ENCODE measurements around the gene PALD1.
A peak's percentile ranks its signal among the peaks of the same experiment; 100 is the strongest.

The PALD1 gene

DNA sequence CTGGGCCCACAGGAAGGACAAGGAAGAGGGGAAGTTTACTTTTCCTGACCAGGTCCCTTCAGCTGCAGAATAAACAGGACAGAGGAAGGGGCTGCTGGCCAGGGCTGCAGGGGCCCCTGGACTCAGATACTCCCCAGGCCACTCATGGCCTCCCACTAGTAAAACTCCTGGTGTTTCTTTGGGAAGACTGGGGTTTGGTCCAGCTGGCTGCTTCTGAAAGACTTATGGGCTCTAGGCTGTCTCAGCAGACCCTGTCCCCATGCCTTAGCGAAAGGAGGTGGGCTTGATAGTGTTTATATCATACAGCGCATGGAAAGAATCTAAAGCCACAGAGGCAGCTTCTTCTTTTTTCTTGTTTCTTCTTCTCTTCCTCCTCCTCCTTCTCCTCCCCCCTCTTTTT is 56.4 kb downstream of the PALD1 start:
- no peak for DNase-seq (ENCODE audit: low read depth in 2 of 3, low spot score in 1 of 3)

DNA sequence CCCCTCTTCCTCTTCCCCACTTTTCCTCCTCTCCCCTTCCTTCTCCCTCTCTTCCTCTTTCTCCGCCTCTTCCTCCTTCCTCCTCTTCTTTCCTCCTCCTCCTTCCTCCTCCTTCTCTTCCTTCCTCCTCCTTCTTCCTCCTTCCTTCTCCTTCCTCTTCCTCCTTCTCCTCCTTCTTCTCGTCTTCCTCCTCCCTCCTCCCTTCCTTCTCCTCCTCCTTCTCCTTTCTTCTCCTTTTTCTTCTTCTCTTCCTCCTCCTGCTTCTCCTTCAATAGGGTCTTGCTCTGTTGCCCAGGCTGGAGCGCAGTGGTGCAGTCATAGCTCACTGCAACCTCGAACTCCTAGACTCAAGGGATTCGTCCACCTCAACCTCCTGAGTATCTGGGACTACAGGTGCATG is 56.9 kb downstream of the PALD1 start:
- no peak for DNase-seq (ENCODE audit: low read depth in 2 of 3, low spot score in 1 of 3)

- no peak for DNase-seq (ENCODE audit: low read depth in 2 of 3, low spot score in 1 of 3)
These were observed 57.8 kb downstream of the PALD1 start for GRCh38 chr10:70536196-70536861.

- DNase-seq (ENCODE audit: low read depth in 2 of 3, low spot score in 1 of 3), result peak in 1 of 3 donors; percentile 12
These were observed 59.0 kb downstream of the PALD1 start for GRCh38 chr10:70537398-70538194.

DNA sequence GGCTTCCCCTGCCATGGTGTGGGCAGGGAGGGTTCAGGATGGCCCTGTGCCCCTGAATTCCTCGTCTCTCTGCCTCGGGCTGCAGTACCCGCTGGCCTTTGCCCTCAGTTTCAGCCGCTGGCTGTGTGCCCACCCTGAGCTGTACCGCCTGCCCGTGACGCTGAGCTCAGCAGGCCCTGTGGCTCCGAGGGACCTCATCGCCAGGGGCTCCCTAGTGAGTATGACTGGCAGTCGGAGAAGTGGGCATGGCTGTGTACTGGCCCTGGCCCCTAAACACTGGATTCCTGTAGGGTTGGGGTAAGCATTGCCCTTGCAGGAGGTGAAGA is 59.6 kb downstream of the PALD1 start:
- no peak for DNase-seq (ENCODE audit: low read depth in 2 of 3, low spot score in 1 of 3)

- DNase-seq (ENCODE audit: low read depth in 2 of 3, low spot score in 1 of 3), result no peak
These were observed 60.3 kb downstream of the PALD1 start for GRCh38 chr10:70538731-70539338.

DNA sequence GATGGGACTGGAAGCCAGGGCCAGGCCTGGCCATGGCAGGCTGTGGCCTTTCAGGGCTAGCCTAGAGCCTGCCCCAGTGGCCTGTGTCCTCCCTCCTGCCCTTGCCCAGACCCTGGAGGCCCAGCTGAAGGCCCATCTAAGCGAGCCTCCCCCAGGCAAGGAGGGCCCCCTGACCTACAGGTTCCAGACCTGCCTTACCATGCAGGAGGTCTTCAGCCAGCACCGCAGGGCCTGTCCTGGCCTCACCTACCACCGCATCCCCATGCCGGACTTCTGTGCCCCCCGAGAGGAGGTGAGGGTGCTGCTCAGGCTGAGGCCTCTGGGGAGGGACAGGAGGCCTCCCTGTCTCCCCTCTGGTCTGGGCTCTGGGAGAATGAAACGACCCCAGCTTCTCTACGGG is 60.9 kb downstream of the PALD1 start:
- no peak for DNase-seq (ENCODE audit: low read depth in 2 of 3, low spot score in 1 of 3)

DNA sequence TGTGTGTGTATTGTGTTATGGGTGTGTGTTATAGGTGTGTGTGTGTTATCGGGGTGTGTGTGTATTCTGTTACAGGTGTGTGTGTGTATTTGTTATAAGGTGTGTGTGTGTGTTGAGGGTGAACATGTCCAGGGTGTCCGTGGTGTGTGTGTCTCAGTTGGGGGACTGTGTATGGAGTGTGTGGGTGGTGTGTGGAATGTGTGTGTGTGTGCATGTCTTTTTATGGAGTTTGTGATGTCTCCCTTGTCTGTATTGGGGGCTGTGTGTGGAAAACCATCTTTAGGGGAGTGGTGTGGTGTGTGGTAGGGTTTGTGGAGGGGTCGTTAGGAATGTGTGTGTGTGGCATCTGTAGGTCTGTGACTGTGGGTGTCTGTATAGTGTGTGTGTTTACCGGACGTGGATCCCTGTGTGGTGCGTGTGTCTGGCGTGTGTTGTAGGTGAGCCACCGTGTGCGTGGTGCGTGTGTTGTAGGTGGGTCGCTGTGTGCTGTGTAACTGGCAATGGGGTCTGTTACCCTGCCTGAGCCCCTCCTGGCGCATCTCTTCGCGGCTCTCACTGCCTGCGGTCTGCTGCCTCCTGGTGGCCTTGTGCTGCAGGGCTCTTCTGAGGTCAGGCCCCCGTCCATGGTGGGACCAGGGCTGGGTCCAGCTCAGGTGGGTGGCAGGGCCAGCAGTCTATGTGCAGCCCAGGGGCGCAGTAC is 61.7 kb downstream of the PALD1 start:
- peak in 1 of 3 donors; percentile 15 for DNase-seq (ENCODE audit: low read depth in 2 of 3, low spot score in 1 of 3)

DNA sequence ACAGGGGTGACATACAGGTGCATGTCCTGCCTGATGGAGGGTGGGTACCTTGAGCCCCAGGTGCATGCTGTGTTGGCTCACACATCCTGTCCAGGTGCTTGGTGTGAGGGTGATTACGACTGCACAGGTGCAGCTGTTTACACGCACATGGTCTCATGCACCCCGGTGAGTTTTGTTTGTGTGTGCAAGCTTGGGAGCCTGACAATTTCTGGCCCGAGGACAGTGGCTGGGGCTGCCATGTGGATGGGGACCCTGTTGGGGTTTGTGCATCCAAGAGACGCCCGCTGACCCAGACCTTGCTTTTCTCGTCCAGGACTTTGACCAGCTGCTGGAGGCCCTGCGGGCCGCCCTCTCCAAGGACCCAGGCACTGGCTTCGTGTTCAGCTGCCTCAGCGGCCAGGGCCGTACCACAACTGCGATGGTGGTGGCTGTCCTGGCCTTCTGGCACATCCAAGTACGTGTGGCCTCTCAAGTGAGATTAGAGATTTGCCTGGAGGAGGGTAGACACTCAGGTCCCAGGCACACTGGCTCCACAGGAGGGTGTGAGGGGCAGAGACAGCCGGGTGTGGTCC is 62.3 kb downstream of the PALD1 start:
- DNase-seq (ENCODE audit: low read depth in 2 of 3, low spot score in 1 of 3), result no peak

GRCh38 chr10:70541736-70542564 is 63.4 kb downstream of the PALD1 start:
- no peak for DNase-seq (ENCODE audit: low read depth in 2 of 3, low spot score in 1 of 3)

DNA sequence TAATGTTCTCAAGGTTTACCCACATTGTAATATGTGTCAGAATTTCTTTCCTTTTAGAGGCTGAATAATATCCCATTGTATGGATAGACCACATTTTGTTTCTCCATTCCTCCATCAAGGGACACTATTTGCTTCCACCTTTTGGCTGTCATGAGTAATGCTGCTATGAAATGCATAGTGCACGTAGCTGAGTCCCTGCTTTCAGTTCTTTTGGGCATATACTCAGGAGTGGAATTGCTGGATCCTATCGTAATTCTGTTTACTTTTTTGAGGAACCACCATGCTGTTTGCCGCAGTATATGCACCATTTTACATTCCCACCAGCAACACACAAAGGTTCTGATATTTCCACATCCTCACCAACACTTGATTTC is 64.0 kb downstream of the PALD1 start:
- no peak for DNase-seq (ENCODE audit: low read depth in 2 of 3, low spot score in 1 of 3)

DNA sequence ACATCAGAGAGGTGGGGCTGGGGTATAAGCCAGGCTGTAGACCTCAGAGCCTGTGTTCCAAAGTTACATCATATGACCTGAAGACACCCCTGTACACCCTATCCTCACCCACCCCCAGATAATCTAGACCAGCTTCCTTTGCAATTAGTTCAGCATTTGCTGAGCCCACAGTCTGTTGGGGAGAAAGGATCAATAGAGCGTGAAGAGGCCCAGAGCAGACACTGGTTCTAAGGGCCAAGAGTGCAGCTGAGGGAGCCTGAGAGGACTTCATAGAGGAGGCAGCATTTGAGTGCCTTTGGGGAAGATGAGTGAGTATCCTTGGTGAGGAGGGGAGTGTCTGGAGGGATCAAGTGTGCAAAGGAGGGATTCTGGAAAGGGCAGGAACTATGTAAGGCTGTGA is 65.3 kb downstream of the PALD1 start:
- DNase-seq (ENCODE audit: low read depth in 2 of 3, low spot score in 1 of 3), result no peak

DNA sequence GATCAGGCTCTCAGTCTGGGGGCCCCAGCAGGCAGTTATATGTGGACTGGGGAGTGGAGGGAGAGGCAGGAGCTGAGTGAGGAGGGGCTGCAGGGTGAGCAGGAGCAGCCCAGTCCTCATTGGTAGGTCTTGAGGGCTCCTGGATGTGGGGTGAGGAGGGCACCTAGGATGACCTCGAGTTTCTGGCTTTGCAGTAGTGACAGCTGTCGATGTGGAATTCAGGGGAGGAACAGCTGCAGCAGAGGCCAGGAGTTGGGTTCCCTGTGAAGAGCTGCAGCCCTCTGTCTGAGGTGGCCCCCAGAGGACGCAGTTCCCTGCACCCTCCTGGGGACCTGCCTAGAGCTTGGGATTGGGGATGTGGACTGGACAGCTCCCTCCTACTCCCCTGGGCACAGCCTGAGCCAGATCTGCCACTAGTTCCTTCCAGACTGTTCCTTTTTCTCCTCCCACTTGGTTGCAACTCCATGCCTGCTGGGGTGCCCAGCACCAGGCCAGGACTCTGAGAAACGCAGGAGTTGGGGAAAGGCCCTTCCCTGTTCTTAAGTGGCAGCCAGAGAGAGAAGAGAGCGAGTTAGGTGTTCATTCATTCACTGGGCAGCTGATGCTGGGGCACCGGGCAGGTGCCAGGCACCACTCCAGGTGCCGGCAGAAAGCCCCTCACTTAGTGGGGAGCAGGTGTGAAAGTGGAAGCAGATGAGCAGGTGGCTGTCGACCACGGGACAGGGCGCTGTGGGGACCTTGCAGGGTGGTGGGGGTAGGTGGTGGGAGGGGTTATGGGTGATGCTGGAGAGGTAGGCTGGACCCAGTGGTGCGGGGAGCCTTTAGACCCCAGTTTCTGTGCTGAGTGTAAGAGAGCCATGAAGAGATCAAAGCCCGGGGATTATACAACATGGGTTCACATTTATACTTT is 66.1 kb downstream of the PALD1 start:
- DNase-seq (ENCODE audit: low read depth in 2 of 3, low spot score in 1 of 3), result no peak

- DNase-seq (ENCODE audit: low read depth in 2 of 3, low spot score in 1 of 3), result no peak
These were observed 68.0 kb downstream of the PALD1 start for GRCh38 chr10:70546584-70546983.

DNA sequence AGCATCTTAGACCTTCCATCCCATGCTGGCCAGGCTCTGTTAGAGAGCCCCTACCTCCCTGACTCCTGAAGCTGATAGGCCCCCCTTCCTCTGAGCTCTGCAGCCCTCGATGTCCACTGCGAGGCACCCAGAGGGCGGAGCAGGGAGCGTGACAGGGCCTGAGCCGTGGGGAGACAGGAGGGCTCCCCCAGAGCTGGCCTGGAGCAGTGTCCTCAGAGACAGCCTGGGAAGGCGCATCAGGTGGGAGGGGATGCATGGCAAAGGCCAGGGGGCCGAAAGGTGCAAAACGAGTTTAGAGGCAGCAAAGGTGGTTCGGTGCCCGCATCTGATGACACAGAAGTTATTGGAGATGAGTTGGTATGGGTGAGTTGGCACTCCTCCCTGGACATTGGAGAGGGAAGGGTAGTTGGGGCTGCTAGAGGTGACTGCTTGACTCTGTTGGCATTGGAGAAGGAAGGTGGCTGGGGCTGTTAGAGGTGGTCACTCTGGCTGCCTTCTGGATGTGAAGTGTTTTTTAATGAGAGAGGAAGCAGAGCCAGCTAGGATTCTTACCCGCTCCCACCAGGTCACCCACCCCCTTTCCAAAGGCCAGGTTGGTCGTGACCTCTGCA is 70.9 kb downstream of the PALD1 start:
- no peak for DNase-seq (ENCODE audit: low read depth in 2 of 3, low spot score in 1 of 3)

GRCh38 chr10:70549962-70550458 is 71.4 kb downstream of the PALD1 start:
- DNase-seq (ENCODE audit: low read depth in 2 of 3, low spot score in 1 of 3), result peak; percentile 56 to 75 (median 60)

DNA sequence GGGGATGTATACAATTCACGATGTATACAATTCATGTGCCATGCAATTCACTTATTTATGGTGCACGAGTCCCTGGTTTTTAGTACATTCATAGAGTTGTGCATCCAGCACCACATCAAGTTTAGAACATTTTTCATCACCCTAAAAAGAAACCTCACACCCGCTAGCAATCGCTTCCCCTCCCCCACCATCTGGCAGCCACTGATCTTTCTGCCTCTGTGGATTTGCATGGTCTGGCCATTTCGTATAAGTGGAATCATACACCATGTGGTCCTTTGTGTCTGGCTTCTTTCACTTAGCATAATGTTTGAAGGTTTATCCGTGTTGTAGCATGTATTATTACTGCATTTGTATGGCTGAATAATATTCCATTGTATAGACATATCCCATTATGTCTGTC is 71.9 kb downstream of the PALD1 start:
- DNase-seq (ENCODE audit: low read depth in 2 of 3, low spot score in 1 of 3), result no peak

DNA sequence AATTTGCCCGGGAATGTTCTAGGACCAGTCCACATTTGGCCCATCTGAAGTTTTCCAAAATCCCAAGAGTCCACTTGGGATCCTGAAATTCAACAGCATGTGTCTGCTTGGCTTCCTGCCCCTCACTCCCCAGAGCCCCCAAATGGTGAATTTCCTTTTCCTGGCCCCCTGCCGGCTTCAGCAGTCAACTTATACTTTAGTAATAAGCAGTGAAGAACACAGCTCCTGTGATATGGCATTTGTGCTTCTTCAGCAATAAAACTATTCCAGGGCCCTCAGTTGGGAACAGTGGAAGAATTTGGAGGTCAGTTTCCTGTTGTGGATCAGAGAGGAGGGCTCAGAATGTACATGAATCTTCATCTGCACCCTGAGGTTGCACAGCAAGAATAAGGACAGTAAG is 72.9 kb downstream of the PALD1 start:
- no peak for DNase-seq (ENCODE audit: low read depth in 2 of 3, low spot score in 1 of 3)

DNA sequence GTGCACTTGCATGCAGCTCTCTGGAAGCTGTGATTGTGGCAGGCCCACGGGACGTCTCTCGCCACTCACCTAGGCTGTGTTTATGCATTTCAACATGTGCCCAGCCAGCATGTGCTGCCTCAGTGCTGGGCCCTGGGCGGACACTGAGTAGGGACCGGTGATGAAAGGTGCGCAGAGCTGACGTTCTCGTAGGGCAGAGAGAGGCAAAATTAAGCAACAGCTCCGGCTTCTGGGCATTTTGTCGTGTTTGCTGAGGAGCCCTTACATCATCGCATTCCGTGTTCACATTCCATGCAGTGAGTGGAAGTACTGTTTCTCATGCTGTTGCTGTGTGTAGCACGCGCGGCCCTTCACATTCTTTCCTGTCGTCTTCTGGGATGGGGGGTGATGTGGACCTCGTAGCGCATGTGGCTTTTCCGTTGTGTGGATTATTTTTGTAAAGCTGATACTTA is 73.4 kb downstream of the PALD1 start:
- no peak for DNase-seq (ENCODE audit: low read depth in 2 of 3, low spot score in 1 of 3)

All from stimulated activated CD4-positive, alpha-beta T cell treated with anti-CD3 and anti-CD28 coated beads, Interleukin-12 subunit alpha, Interleukin-12 subunit beta, amount 100 ng/mL, for 48 hours (primary cell).